NCI-H510A (cell line): ENCODE data around the gene PVALEF.
"Not testable (repeated sequence)": the region's sequence is repeated elsewhere in the genome, so short reads cannot be mapped to it uniquely, and the experiment has no call there.

ENCODE experiments used
- DNase-seq: peaks from one replicate; lab custom pipeline; 2025; lab: John Stamatoyannopoulos, UW

PVALEF gene

GRCh38 chr17:81219476-81220180, 54.3 kb downstream of the PVALEF start:
- no peak for DNase-seq

GRCh38 chr17:81221371-81221841, 56.1 kb downstream of the PVALEF start:
- no peak for DNase-seq

GRCh38 chr17:81221842-81222619, 56.7 kb downstream of the PVALEF start:
- DNase-seq, result no peak

- no peak for DNase-seq
These were observed 57.3 kb downstream of the PVALEF start for GRCh38 chr17:81222620-81222905.

GRCh38 chr17:81222906-81223761, 57.8 kb downstream of the PVALEF start, which contains the start of gene CEP131:
Gene CEP131, minus strand, starts transcription at chr17:81222965. Its CDS starts 2,909 bp downstream, at chr17:81220056.
- peak; percentile 97 for DNase-seq

GRCh38 chr17:81223762-81224130, 58.4 kb downstream of the PVALEF start:
- DNase-seq, result no peak

GRCh38 chr17:81227630-81228029, 62.3 kb downstream of the PVALEF start:
- not testable (repeated sequence) for DNase-seq

GRCh38 chr17:81228420-81228819, 63.1 kb downstream of the PVALEF start:
- DNase-seq, result no peak

- no peak for DNase-seq
These were observed 63.7 kb downstream of the PVALEF start for GRCh38 chr17:81228834-81229665.

- DNase-seq, result no peak
These were observed 64.3 kb downstream of the PVALEF start for GRCh38 chr17:81229666-81229920.

- no peak for DNase-seq
These were observed 64.9 kb downstream of the PVALEF start for GRCh38 chr17:81230043-81230820.

GRCh38 chr17:81231121-81231645, 65.9 kb downstream of the PVALEF start:
- no peak for DNase-seq

GRCh38 chr17:81231766-81232581, 66.7 kb downstream of the PVALEF start:
- no peak for DNase-seq
